Glomerular endothelial cell (primary cell): ENCODE results near the gene TULP3. TPM values are rescaled to one million over a fixed set of nuclear protein-coding genes. Genes with fewer than 3 reads are reported as not detected.

ENCODE experiments used
- DNase-seq: peaks from one replicate; pipeline ENCODE4 v3.0.0-alpha.2; 2011; ENCODE audit warnings: low read depth, low spot score; ENCODE audit errors: extremely low read depth
- total RNA-seq: library from RNA; depleted of rRNA; stranded (reverse); fragments of >200 nt; gene quantifications from 2 replicates; pipeline ENCODE4 v1.2.3, GENCODE V29; 2015

Gene TULP3
- total RNA-seq, 1 donor from 2014 or later: 24.0 TPM

DNA sequence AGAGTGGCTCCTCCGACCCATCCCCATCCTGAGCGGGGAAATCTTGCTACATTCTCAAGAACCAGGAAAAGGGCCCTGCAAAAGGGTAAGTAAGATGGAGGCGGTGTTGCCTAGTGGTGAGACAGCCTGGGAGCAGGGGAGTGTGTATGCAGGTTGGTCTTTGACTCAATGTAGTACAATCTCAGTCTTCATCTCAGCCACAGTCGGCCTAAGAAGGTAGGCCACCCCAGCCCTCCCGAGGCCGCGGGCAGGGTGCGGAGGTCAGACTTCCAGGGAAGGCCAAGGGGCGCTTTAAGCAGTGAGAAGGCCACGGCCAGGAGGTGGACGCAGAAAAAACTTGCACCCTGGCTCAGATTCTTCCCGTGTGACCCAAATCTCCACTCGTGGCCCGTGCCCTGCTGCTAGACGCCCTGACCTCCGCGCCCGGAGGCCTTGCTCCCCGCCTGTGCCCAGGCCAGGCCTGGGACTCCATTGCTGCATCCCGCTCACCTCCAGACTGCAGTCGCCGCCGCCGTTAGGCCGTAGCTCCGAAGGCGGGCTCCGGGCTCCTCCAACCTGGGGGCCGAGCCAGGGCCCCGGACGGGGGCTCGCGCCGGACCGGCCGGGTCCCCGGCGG is 14.2 kb upstream of the TULP3 start:
- DNase-seq: no peak

GRCh38 chr12:2877047-2877952 is 13.4 kb upstream of the TULP3 start, which contains the start of the genes FOXM1 and RHNO1:
Gene FOXM1, minus strand, starts transcription at chr12:2877174. Its CDS starts 2,696 bp downstream, at chr12:2874478.
Gene RHNO1, plus strand, starts transcription at chr12:2877223. Its CDS starts 8,144 bp downstream, at chr12:2885367.
- DNase-seq: no peak

- DNase-seq: no peak
Measured at GRCh38 chr12:2877953-2878732, 12.5 kb upstream of the TULP3 start.

GRCh38 chr12:2879853-2880252 is 10.8 kb upstream of the TULP3 start:
- no peak for DNase-seq

GRCh38 chr12:2884810-2885209 is 5.9 kb upstream of the TULP3 start:
- no peak for DNase-seq

- DNase-seq: no peak
Measured at GRCh38 chr12:2886768-2887450, 3.8 kb upstream of the TULP3 start.

GRCh38 chr12:2890001-2890387 is 697 bp upstream of the TULP3 start:
- no peak for DNase-seq

GRCh38 chr12:2891240-2892053 is 756 bp downstream of the TULP3 start:
- DNase-seq: no peak

- no peak for DNase-seq
Measured at GRCh38 chr12:2892246-2892645, 1.6 kb downstream of the TULP3 start.

DNA sequence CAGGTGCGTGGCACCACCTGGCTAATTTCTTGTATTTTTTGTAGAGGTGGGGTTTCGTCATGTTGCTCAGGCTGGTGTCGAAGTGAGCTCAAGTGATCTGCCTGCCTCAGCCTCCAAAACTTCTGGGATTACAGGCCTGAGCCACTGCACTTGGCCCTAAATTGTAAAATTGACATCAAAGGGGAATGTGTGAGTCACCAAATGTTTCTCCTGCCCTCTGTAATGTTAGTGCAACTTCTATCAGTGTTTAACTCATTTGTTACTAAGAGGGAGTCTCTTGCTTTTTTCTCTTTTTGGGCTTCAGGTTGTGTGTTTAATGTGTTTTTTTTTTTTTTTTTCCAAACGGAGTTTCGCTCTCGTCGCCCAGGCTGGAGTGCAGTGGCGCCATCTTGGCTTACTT is 2.3 kb downstream of the TULP3 start:
- DNase-seq: no peak

GRCh38 chr12:2895051-2895451 is 4.4 kb downstream of the TULP3 start:
- DNase-seq: no peak

- no peak for DNase-seq
Measured at GRCh38 chr12:2895511-2895910, 4.8 kb downstream of the TULP3 start.

GRCh38 chr12:2897418-2897817 is 6.7 kb downstream of the TULP3 start:
- DNase-seq: no peak

GRCh38 chr12:2900642-2901041 is 10.0 kb downstream of the TULP3 start:
- no peak for DNase-seq

GRCh38 chr12:2902272-2902880 is 11.7 kb downstream of the TULP3 start:
- DNase-seq: no peak

DNA sequence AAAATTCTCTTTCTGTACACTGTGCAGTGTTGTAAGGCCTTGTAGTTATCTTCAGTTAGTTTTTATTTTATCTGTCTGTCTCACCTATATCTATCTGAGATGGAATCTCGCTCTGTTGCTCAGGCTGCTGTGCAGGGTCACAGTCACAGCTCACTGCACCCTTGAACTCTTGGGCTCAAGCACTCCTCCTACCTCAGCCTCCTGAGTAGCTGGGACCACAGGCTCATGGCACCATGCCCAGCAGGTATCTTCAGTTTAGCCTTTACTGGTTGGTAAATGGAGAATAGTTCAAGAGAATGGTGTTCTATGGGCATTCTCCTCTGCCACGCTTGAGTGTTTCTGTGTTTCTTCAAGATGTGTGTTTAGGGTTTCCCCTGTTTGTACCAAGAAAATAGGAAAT is 13.6 kb downstream of the TULP3 start:
- DNase-seq: no peak

DNA sequence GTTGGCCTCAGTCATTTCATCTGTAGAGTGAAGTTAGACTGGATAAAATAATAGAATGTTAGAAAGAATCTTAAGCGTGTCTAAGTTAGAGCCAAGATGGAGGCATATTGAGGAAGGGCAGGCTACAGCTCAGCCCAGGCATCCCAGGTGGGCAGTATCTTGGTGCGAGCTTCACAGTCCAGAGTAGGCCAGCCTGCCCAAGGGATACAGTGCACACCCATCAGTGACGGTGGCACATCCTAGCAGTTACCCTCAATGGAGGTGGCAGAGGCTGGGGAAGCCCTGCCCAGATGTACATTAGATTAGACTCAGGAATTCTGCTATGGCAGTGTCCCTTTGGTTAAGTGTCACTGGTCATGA is 21.5 kb downstream of the TULP3 start:
- DNase-seq: no peak

- no peak for DNase-seq
Measured at GRCh38 chr12:2919249-2919648, 28.6 kb downstream of the TULP3 start.

DNA sequence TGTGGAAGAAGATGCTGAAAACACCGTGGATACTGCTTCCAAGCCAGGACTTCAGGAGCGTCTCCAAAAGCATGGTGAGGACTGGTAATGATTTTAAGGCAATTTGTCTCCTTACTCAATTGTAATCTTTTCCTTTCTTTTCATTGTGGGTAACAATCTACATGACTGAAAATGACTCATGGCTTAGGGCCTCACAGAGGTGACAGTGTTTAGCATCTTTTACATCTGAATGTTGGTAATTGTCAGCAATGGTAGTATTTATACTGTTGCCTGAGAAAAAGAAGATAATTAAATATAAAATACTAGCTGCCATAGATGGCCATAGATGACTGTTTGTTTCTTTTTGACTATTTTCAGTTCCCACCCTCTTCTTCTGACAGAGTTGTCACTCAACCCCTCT is 31.6 kb downstream of the TULP3 start:
- no peak for DNase-seq

- no peak for DNase-seq
Measured at GRCh38 chr12:2923057-2923456, 32.4 kb downstream of the TULP3 start.
